ENCODE data around the gene TMEM94.
"Not testable (repeated sequence)": the region's sequence is repeated elsewhere in the genome, so short reads cannot be mapped to it uniquely, and the experiment has no call there.

The TMEM94 gene

GRCh38 chr17:75511610-75512575 lies 55.5 kb downstream of the TMEM94 start:
- DNase-seq (ENCODE audit: low spot score), result no peak

- DNase-seq (ENCODE audit: low spot score), result no peak
These were observed 56.6 kb downstream of the TMEM94 start for GRCh38 chr17:75512926-75513640.

- no peak for DNase-seq (ENCODE audit: low spot score)
These were observed 57.2 kb downstream of the TMEM94 start for GRCh38 chr17:75513641-75514000.

- no peak for DNase-seq (ENCODE audit: low spot score)
These were observed 58.0 kb downstream of the TMEM94 start for GRCh38 chr17:75514299-75514918.

- no peak for DNase-seq (ENCODE audit: low spot score)
These were observed 58.6 kb downstream of the TMEM94 start for GRCh38 chr17:75514919-75515495.

- DNase-seq (ENCODE audit: low spot score), result peak; percentile 68
These were observed 59.2 kb downstream of the TMEM94 start, which contains the start of gene CASKIN2 for GRCh38 chr17:75515496-75516254. CASKIN2 (minus strand) TSS chr17:75515537; CDS start chr17:75513804, 1,733 bp downstream.

GRCh38 chr17:75516255-75516618 lies 59.8 kb downstream of the TMEM94 start, which contains the start of gene TSEN54:
TSEN54 (plus strand) TSS chr17:75516528; CDS start chr17:75516561, 33 bp downstream.
- DNase-seq (ENCODE audit: low spot score), result peak; percentile 94

GRCh38 chr17:75516619-75517296 lies 60.3 kb downstream of the TMEM94 start:
- DNase-seq (ENCODE audit: low spot score), result peak; percentile 4

GRCh38 chr17:75517297-75517865 lies 60.9 kb downstream of the TMEM94 start:
- DNase-seq (ENCODE audit: low spot score), result peak; percentile 31

GRCh38 chr17:75518201-75518600 lies 61.8 kb downstream of the TMEM94 start:
- peak; percentile 55 for DNase-seq (ENCODE audit: low spot score)

- DNase-seq (ENCODE audit: low spot score), result no peak
These were observed 62.6 kb downstream of the TMEM94 start for GRCh38 chr17:75518983-75519537.

- DNase-seq (ENCODE audit: low spot score), result not testable (repeated sequence)
These were observed 64.0 kb downstream of the TMEM94 start for GRCh38 chr17:75520413-75520812.

- no peak for DNase-seq (ENCODE audit: low spot score)
These were observed 64.9 kb downstream of the TMEM94 start for GRCh38 chr17:75521290-75521689.

GRCh38 chr17:75521951-75522727 lies 65.7 kb downstream of the TMEM94 start:
- DNase-seq (ENCODE audit: low spot score), result no peak

GRCh38 chr17:75523647-75524046 lies 67.2 kb downstream of the TMEM94 start:
- no peak for DNase-seq (ENCODE audit: low spot score)

GRCh38 chr17:75524269-75524969 lies 68.0 kb downstream of the TMEM94 start:
- DNase-seq (ENCODE audit: low spot score), result no peak

GRCh38 chr17:75524970-75525805 lies 68.8 kb downstream of the TMEM94 start, which contains the start of gene LLGL2:
LLGL2 (plus strand) TSS chr17:75525697; CDS start chr17:75543427, 17,730 bp downstream.
- peak; percentile 86 for DNase-seq (ENCODE audit: low spot score)
